Ishikawa (cell line): ENCODE results near the gene DCAKD.

Experiments used
- CEBPB ChIP-seq: IDR thresholded peaks from 2 replicates; pipeline ENCODE4 v1.6.1; 2012
- CREB1 ChIP-seq: IDR thresholded peaks from 2 replicates; pipeline ENCODE4 v1.6.1; 2012; ENCODE audit warnings: low read depth
- EGR1 ChIP-seq: IDR thresholded peaks from 2 replicates; pipeline ENCODE4 v1.6.1; 2012
- EP300 ChIP-seq: IDR thresholded peaks from 2 replicates; pipeline ENCODE4 v1.6.1; 2012; ENCODE audit warnings: borderline replicate concordance
- FOXM1 ChIP-seq: IDR thresholded peaks from 2 replicates; pipeline ENCODE4 v1.6.1; 2012; ENCODE audit warnings: low read depth, borderline replicate concordance
- NFIC ChIP-seq: IDR thresholded peaks from 2 replicates; pipeline ENCODE4 v1.6.1; 2012
- RAD21 ChIP-seq: IDR thresholded peaks from 2 replicates; pipeline ENCODE4 v1.6.1; 2012; ENCODE audit warnings: low read depth
- TAF1 ChIP-seq: IDR thresholded peaks from 2 replicates; pipeline ENCODE4 v1.6.1; 2012; ENCODE audit warnings: low read depth, mild to moderate bottlenecking
- TCF12 ChIP-seq: IDR thresholded peaks from 2 replicates; pipeline ENCODE4 v1.6.1; 2012; ENCODE audit warnings: low read depth
- TEAD4 ChIP-seq: IDR thresholded peaks from 2 replicates; pipeline ENCODE4 v1.6.1; 2012
- YY1 ChIP-seq: IDR thresholded peaks from 2 replicates; pipeline ENCODE4 v1.6.1; 2012; ENCODE audit warnings: low read depth
- ZBTB7A ChIP-seq: IDR thresholded peaks from 2 replicates; pipeline ENCODE4 v1.6.1; 2012; ENCODE audit warnings: low read depth
- TF ChIP-seq, protein P1 (sequence below): IDR thresholded peaks from 2 replicates; pipeline ENCODE4 v1.6.1; 2012
- TF ChIP-seq, protein P2 (sequence below): IDR thresholded peaks from 2 replicates; pipeline ENCODE4 v1.6.1; 2012; ENCODE audit warnings: low read depth, mild to moderate bottlenecking
- TF ChIP-seq, protein P3 (sequence below): IDR thresholded peaks from 2 replicates; pipeline ENCODE4 v1.6.1; 2012

DCAKD gene, protein sequence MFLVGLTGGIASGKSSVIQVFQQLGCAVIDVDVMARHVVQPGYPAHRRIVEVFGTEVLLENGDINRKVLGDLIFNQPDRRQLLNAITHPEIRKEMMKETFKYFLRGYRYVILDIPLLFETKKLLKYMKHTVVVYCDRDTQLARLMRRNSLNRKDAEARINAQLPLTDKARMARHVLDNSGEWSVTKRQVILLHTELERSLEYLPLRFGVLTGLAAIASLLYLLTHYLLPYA

DNA sequence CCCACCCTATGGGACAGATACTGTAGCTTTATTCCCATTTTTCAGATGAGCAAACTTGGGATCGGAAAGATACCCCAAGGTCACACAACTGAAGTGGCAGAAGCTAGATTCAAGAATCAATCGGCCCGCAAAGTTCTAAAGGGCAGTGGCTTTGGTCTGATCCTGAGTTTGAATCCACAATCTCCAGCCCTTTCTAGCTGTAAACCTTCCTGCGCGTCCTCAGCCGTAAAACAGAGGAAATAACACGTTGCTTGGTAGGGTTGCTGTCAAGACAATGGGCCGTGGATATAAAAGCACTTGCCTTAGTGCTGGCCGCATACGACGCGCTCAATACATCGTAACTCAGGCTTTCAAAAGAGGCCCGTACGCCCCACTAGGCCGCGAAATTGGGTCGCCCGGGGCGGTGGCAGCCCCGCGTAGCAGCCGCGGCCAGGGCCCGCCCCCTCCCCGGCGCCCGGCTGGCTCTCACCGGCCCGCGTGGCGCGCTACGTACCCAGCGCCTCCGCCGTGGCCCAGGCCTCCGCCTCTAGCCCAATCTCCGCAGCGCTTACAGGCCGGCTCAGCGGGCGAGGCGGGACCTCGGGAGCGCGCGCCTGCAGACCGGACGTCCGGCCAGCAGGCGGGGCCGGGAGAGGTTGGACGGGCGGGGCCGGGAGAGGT, at the start of gene DCAKD:
Gene DCAKD, minus strand, starts transcription at position 573 of the 660 bp plus-strand sequence. CDS start 16,747 bp downstream, outside the sequence.
- TF ChIP-seq, protein P1, sequence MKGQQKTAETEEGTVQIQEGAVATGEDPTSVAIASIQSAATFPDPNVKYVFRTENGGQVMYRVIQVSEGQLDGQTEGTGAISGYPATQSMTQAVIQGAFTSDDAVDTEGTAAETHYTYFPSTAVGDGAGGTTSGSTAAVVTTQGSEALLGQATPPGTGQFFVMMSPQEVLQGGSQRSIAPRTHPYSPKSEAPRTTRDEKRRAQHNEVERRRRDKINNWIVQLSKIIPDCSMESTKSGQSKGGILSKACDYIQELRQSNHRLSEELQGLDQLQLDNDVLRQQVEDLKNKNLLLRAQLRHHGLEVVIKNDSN = peak; percentile 61
- TF ChIP-seq YY1 = 0 out of 2 replicates have a peak, but pooled peaks have one; percentile 41
- TF ChIP-seq, protein P2, sequence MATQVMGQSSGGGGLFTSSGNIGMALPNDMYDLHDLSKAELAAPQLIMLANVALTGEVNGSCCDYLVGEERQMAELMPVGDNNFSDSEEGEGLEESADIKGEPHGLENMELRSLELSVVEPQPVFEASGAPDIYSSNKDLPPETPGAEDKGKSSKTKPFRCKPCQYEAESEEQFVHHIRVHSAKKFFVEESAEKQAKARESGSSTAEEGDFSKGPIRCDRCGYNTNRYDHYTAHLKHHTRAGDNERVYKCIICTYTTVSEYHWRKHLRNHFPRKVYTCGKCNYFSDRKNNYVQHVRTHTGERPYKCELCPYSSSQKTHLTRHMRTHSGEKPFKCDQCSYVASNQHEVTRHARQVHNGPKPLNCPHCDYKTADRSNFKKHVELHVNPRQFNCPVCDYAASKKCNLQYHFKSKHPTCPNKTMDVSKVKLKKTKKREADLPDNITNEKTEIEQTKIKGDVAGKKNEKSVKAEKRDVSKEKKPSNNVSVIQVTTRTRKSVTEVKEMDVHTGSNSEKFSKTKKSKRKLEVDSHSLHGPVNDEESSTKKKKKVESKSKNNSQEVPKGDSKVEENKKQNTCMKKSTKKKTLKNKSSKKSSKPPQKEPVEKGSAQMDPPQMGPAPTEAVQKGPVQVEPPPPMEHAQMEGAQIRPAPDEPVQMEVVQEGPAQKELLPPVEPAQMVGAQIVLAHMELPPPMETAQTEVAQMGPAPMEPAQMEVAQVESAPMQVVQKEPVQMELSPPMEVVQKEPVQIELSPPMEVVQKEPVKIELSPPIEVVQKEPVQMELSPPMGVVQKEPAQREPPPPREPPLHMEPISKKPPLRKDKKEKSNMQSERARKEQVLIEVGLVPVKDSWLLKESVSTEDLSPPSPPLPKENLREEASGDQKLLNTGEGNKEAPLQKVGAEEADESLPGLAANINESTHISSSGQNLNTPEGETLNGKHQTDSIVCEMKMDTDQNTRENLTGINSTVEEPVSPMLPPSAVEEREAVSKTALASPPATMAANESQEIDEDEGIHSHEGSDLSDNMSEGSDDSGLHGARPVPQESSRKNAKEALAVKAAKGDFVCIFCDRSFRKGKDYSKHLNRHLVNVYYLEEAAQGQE = no peak
- peak; percentile 54 for TF ChIP-seq TAF1
- TF ChIP-seq, protein P3, sequence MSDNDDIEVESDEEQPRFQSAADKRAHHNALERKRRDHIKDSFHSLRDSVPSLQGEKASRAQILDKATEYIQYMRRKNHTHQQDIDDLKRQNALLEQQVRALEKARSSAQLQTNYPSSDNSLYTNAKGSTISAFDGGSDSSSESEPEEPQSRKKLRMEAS = peak; percentile 76; the same call in 1 of the 2 replicates
- 0 out of 2 replicates have a peak, but pooled peaks have one; percentile 18 for TF ChIP-seq EGR1

DNA sequence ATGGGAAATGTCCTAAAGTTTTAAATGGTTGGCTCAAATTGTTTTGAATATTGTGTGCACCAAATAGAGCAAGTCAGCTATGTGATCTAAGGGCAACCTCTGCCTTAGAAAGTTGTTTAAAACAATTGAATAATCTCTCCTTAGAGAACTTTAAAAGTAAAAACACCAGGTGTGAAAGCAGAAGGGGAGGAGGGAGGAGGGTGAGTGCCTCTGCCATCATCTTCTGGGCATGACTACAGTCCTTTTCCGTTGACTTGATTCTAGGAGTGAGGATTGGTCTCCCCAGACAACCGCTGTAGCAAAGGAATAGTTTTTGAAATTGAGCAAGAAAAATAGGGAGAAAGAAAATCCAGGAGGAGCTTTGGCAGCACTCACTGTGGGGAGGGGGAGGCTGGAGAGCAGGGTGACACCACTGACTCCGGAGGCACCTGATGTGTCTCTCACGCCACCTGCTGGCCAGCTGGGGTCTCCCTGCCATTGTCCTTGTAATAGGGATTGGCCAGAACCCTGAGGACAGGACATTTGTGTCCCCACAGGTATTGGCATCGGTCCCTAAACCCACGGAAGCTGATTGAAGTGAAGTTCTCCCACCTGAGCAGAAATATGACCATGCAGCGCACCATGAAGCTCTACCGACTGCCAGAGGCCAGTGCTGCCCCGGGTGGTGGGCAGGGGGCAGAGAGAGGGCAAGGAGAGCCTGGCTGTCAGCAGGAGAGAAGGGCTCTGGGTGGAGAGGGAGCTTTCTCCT, 47.6 kb upstream of the DCAKD start:
- TF ChIP-seq TCF12 = no peak
- TF ChIP-seq, protein P3 = no peak
- TF ChIP-seq CREB1 = no peak
- no peak for TF ChIP-seq TAF1
- peak; percentile 77 for TF ChIP-seq RAD21
- TF ChIP-seq, protein P2 = no peak
- TF ChIP-seq, protein P1 = no peak
- no peak for TF ChIP-seq YY1

DNA sequence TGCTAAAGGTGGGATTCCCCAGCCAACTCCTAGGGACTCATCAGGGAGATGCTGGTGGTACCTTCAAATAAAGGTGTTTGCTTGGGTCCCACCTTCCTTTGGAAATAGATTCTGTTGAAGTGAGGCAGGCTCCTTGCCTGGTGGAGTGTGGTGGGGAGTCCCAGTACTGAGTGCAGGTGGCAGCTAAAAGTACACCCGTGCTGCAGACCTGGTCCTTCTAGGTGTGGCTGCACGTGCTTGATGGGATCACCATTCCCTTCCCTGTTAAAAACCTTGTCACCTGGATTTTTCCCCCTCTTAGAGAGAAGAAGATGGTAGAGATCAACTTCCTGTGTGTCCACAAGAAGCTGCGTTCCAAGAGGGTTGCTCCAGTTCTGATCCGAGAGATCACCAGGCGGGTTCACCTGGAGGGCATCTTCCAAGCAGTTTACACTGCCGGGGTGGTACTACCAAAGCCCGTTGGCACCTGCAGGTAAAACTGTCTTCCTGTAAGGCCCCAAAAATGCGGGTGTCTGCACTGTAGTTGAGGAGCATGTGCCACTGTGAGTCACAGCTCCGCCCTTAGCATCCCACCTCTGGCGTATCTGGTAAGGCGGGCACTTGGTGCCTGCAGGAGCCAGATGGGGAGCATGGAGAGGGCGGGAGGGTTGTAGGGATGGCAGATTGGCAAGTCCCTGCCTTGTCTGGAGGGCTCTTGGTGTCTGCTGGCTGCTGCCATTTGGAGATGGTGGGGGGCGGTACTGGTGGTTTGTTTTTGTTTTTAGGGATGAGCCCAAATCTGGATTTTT, 46.8 kb upstream of the DCAKD start:
- TF ChIP-seq NFIC = no peak
- no peak for TF ChIP-seq CREB1
- no peak for TF ChIP-seq ZBTB7A
- TF ChIP-seq, protein P1 = no peak
- TF ChIP-seq FOXM1 = no peak
- no peak for TF ChIP-seq CEBPB
- no peak for TF ChIP-seq EP300
- TF ChIP-seq EGR1 = no peak
- TF ChIP-seq TCF12 = no peak
- no peak for TF ChIP-seq RAD21
- no peak for TF ChIP-seq YY1
- no peak for TF ChIP-seq TAF1
- TF ChIP-seq TEAD4 = no peak
- TF ChIP-seq, protein P2 = no peak
- TF ChIP-seq, protein P3 = no peak
